H9 (cell line): ENCODE results near the gene NTRK3. TPM values are rescaled to one million over a fixed set of nuclear protein-coding genes. Genes with fewer than 3 reads are reported as not detected.

Experiments used
- DNase-seq: peaks from one replicate; pipeline ENCODE4 v3.0.0-alpha.2; 2017
- H2AFZ ChIP-seq: one replicate; pipeline ENCODE4 v1.6.1; 2013; ENCODE audit warnings: mild to moderate bottlenecking, low read length, control low read depth, moderate library complexity
- H2AK5ac ChIP-seq: 2 replicates; pipeline ENCODE4 v1.6.1; 2013; ENCODE audit warnings: low read length, control low read depth, mixed read lengths; ENCODE audit not compliant: insufficient read length
- H2BK120ac ChIP-seq: one replicate; pipeline ENCODE4 v1.6.1; 2013; ENCODE audit warnings: low read depth, mild to moderate bottlenecking, low read length, control low read depth, inconsistent platforms; ENCODE audit not compliant: poor library complexity, severe bottlenecking
- H2BK12ac ChIP-seq: 2 replicates; pipeline ENCODE4 v1.6.1; 2013; ENCODE audit warnings: low read length, control low read depth, mixed read lengths, low read depth; ENCODE audit not compliant: insufficient read length
- H2BK15ac ChIP-seq: 2 replicates; pipeline ENCODE4 v1.6.1; 2013; ENCODE audit warnings: low read depth, low read length, control low read depth
- H2BK20ac ChIP-seq: one replicate; pipeline ENCODE4 v1.6.1; 2013; ENCODE audit warnings: low read depth, mild to moderate bottlenecking, low read length, control low read depth, inconsistent platforms; ENCODE audit not compliant: poor library complexity, severe bottlenecking
- H2BK5ac ChIP-seq: 2 replicates; pipeline ENCODE4 v1.6.1; 2013; ENCODE audit warnings: low read length, control low read depth, mixed read lengths; ENCODE audit not compliant: insufficient read length
- H3K14ac ChIP-seq: 2 replicates; pipeline ENCODE4 v1.6.1; 2013; ENCODE audit warnings: low read length, control low read depth; ENCODE audit not compliant: insufficient read depth
- H3K18ac ChIP-seq: 2 replicates; pipeline ENCODE4 v1.6.1; 2013; ENCODE audit warnings: low read depth, mild to moderate bottlenecking, mixed read lengths, low read length, control low read depth; ENCODE audit not compliant: insufficient read length
- H3K23ac ChIP-seq: 2 replicates; pipeline ENCODE4 v1.6.1; 2013; ENCODE audit warnings: low read length, control low read depth, mixed read lengths, low read depth; ENCODE audit not compliant: insufficient read length
- H3K23me2 ChIP-seq: 2 replicates; pipeline ENCODE4 v1.6.1; 2013; ENCODE audit warnings: low read depth, mild to moderate bottlenecking, mixed read lengths, low read length, control low read depth; ENCODE audit not compliant: insufficient read length, poor library complexity, severe bottlenecking
- H3K27ac ChIP-seq: 2 replicates; pipeline ENCODE4 v1.5.1; 2013; ENCODE audit warnings: low read length, control low read depth, mixed read lengths, low read depth; ENCODE audit not compliant: insufficient read length
- H3K27me3 ChIP-seq: 2 replicates; pipeline ENCODE4 v1.6.1; 2013; ENCODE audit warnings: low read length, control low read depth, inconsistent platforms; ENCODE audit not compliant: insufficient read depth
- H3K4ac ChIP-seq: 2 replicates; pipeline ENCODE4 v1.6.1; 2013; ENCODE audit warnings: low read depth, mild to moderate bottlenecking, control low read depth, inconsistent platforms, low read length, moderate library complexity
- H3K4me1 ChIP-seq: 2 replicates; pipeline ENCODE4 v1.6.1; 2013; ENCODE audit warnings: low read length, control low read depth, inconsistent platforms; ENCODE audit not compliant: insufficient read depth
- H3K4me2 ChIP-seq: 2 replicates; pipeline ENCODE4 v1.6.1; 2013; ENCODE audit warnings: low read length, control low read depth, mixed read lengths; ENCODE audit not compliant: insufficient read length, insufficient read depth
- H3K56ac ChIP-seq: 2 replicates; pipeline ENCODE4 v1.6.1; 2013; ENCODE audit warnings: low read depth, mild to moderate bottlenecking, mixed read lengths, low read length, control low read depth; ENCODE audit not compliant: insufficient read length
- H3K79me1 ChIP-seq: 2 replicates; pipeline ENCODE4 v1.6.1; 2013; ENCODE audit warnings: low read depth, mild to moderate bottlenecking, moderate library complexity, low read length, control low read depth, inconsistent platforms; ENCODE audit not compliant: insufficient read depth, poor library complexity, severe bottlenecking
- H3K79me2 ChIP-seq: 2 replicates; pipeline ENCODE4 v1.6.1; 2013; ENCODE audit warnings: low read length, control low read depth, inconsistent platforms; ENCODE audit not compliant: insufficient read depth
- H3K9ac ChIP-seq: 2 replicates; pipeline ENCODE4 v1.6.1; 2013; ENCODE audit warnings: low read length, control low read depth, mixed read lengths; ENCODE audit not compliant: insufficient read length; ENCODE audit errors: extremely low read depth
- H3K9me3 ChIP-seq: one replicate; pipeline ENCODE4 v1.6.1; 2013; ENCODE audit warnings: low read depth, low read length, inconsistent platforms; ENCODE audit not compliant: control insufficient read depth
- H3T11ph ChIP-seq: one replicate; pipeline ENCODE4 v1.6.1; 2013; ENCODE audit warnings: mild to moderate bottlenecking, low read length, control low read depth, inconsistent platforms
- H4K20me1 ChIP-seq: one replicate; pipeline ENCODE4 v1.6.1; 2013; ENCODE audit not compliant: control insufficient read depth, insufficient read length, insufficient read depth
- H4K5ac ChIP-seq: 2 replicates; pipeline ENCODE4 v1.6.1; 2013; ENCODE audit warnings: low read depth, mild to moderate bottlenecking, mixed read lengths, low read length, control low read depth; ENCODE audit not compliant: insufficient read length
- H4K8ac ChIP-seq: replicated peaks from 2 replicates; pipeline ENCODE4 v1.6.1; 2013; ENCODE audit warnings: low read length, control low read depth, mixed read lengths, low read depth; ENCODE audit not compliant: insufficient read length
- H4K91ac ChIP-seq: 2 replicates; pipeline ENCODE4 v1.6.1; 2013; ENCODE audit warnings: low read depth, mild to moderate bottlenecking, moderate library complexity, mixed read lengths, low read length, control low read depth; ENCODE audit not compliant: insufficient read length
- H3K27ac Mint-ChIP-seq, 3 experiments: 2 replicates in 2 of 3; 3 replicates in 1 of 3; pipeline ENCODE4 v1.8.0; 2020 to 2021; ENCODE audit warnings: mixed read lengths in 3 of 3, mild to moderate bottlenecking in 1 of 3, moderate library complexity in 1 of 3
- H3K27me3 Mint-ChIP-seq: 2 replicates; pipeline ENCODE4 v1.8.0; 2021; ENCODE audit warnings: low read depth, mild to moderate bottlenecking, moderate library complexity, mixed read lengths
- H3K36me3 Mint-ChIP-seq, 3 experiments: 2 replicates in 2 of 3; 3 replicates in 1 of 3; pipeline ENCODE4 v1.8.0; 2020 to 2021; ENCODE audit warnings: low read depth in 3 of 3, mixed read lengths in 3 of 3; ENCODE audit not compliant: insufficient read depth in 1 of 3
- H3K4me1 Mint-ChIP-seq, 2 experiments: 2 replicates each; pipeline ENCODE4 v1.8.0; 2020; ENCODE audit warnings: mixed read lengths in 2 of 2
- H3K4me3 Mint-ChIP-seq, 2 experiments: 2 replicates in 1 of 2; 3 replicates in 1 of 2; pipeline ENCODE4 v1.8.0; 2020 to 2021; ENCODE audit warnings: mild to moderate bottlenecking in 2 of 2, mixed read lengths in 2 of 2, moderate library complexity in 1 of 2
- H3K9me3 Mint-ChIP-seq, 2 experiments: 2 replicates in 1 of 2; 3 replicates in 1 of 2; pipeline ENCODE4 v1.8.0; 2020; ENCODE audit warnings: mild to moderate bottlenecking in 2 of 2, mixed read lengths in 2 of 2, moderate library complexity in 1 of 2
- WGBS: extraction: QIAGEN DNeasy Blood & Tissue Kit; methylation state at CpG from one replicate; pipeline ENCODE4 v1.1.7; 2013; ENCODE audit warnings: missing lambda C conversion rate, low lambda C conversion rate, mixed read lengths; ENCODE audit not compliant: insufficient read length; ENCODE audit errors: extremely low coverage; 5-methylcytosine and 5-hydroxymethylcytosine counted together
- total RNA-seq: library from RNA; stranded (reverse); gene quantifications from 2 replicates; pipeline ENCODE4 v1.2.1, GENCODE V29; 2021
- TF ChIP-seq, protein P1 (sequence below): fragments of 200-600 bp; sonication (generic); conservative IDR thresholded peaks from 3 replicates; pipeline ENCODE4 v1.8.0; 2021; ENCODE audit warnings: antibody characterized with exemption, mild to moderate bottlenecking

NTRK3 gene
- total RNA-seq, 1 experiment from 2014 or later = 2.5 TPM

DNA sequence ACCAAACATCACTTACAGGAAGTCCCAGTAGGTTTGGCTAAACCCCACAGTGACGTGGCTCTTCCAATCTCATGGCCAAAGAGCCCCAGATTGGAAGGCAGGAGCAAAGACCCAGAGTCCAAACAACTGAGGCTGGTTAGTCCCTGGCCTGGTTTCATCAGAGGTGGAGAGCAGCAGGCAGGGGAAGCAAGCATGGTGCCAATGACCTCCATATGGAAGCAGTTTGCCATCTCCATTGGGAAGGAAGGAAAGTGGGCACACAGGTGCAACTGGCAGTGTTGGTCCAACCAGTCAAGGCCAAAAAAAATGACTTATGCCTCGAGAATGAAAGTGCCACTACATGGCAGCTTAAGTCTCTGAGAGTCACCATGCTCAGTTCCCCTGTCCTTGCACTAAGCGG, 175.9 kb downstream of the NTRK3 start:
- H2BK120ac ChIP-seq = no peak overlapping the region
- no peak overlapping the region for H3K9ac ChIP-seq
- Mint-ChIP-seq H3K27me3 (peaks cover 3% of the 10 kb centered on the region), H3K36me3 (no peaks in the 10 kb centered on the region; a peak in 1 of 7 replicates), H3K4me1 (peaks cover 8 to 13% of the 10 kb centered on the region in 2 experiments), H3K4me3 (no peak overlapping the region), H3K9me3 (no peaks in the 10 kb centered on the region), H3K27ac (no peak overlapping the region)
- H2BK5ac ChIP-seq = no peak overlapping the region
- no peak overlapping the region for H3K23ac ChIP-seq
- no peak overlapping the region for H2AFZ ChIP-seq
- H3K79me1 ChIP-seq = no peaks in the 10 kb centered on the region
- H3K4me1 ChIP-seq = no peaks in the 10 kb centered on the region
- no peak overlapping the region for H3T11ph ChIP-seq
- no peak overlapping the region for H3K4ac ChIP-seq
- no peak for DNase-seq
- H3K27ac ChIP-seq = no peak overlapping the region
- no peak overlapping the region for H3K14ac ChIP-seq
- H3K79me2 ChIP-seq = no peaks in the 10 kb centered on the region
- H3K9me3 ChIP-seq = no peaks in the 10 kb centered on the region
- no peaks in the 10 kb centered on the region for H3K23me2 ChIP-seq
- no peak overlapping the region for H3K4me2 ChIP-seq
- H2BK12ac ChIP-seq = no peak overlapping the region
- no peak overlapping the region for H2BK20ac ChIP-seq
- no peaks in the 10 kb centered on the region for H4K20me1 ChIP-seq
- no peak overlapping the region for H3K18ac ChIP-seq
- TF ChIP-seq, protein P1, sequence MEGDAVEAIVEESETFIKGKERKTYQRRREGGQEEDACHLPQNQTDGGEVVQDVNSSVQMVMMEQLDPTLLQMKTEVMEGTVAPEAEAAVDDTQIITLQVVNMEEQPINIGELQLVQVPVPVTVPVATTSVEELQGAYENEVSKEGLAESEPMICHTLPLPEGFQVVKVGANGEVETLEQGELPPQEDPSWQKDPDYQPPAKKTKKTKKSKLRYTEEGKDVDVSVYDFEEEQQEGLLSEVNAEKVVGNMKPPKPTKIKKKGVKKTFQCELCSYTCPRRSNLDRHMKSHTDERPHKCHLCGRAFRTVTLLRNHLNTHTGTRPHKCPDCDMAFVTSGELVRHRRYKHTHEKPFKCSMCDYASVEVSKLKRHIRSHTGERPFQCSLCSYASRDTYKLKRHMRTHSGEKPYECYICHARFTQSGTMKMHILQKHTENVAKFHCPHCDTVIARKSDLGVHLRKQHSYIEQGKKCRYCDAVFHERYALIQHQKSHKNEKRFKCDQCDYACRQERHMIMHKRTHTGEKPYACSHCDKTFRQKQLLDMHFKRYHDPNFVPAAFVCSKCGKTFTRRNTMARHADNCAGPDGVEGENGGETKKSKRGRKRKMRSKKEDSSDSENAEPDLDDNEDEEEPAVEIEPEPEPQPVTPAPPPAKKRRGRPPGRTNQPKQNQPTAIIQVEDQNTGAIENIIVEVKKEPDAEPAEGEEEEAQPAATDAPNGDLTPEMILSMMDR = no peak
- H4K91ac ChIP-seq = no peak overlapping the region
- no peak overlapping the region for H4K5ac ChIP-seq
- H4K8ac ChIP-seq = no peak overlapping the region
- no peak overlapping the region for H2AK5ac ChIP-seq
- H2BK15ac ChIP-seq = no peak overlapping the region
- no peak overlapping the region for H3K56ac ChIP-seq
- no CpG with 5 or more reads among the region's 3 CpGs for WGBS
- H3K27me3 ChIP-seq = no peaks in the 10 kb centered on the region
